Keratinocyte (primary cell): Measurements from ENCODE around the gene LRRFIP2.

ENCODE experiments used
- CTCF ChIP-seq, 3 experiments: IDR thresholded peaks in 1 of 3; conservative IDR thresholded peaks in 1 of 3; optimal IDR thresholded peaks in 1 of 3; 2 replicates in 2 of 3; 3 replicates in 1 of 3; pipeline versions ENCODE3 to v1.5.1; 2011; ENCODE audit warnings: low read length in 3 of 3, mild to moderate bottlenecking in 3 of 3, moderate library complexity in 2 of 3, control low read depth in 1 of 3, inconsistent platforms in 1 of 3; ENCODE audit not compliant: insufficient read depth in 2 of 3; ENCODE audit errors: extremely low read depth in 1 of 3
- EZH2 ChIP-seq: IDR thresholded peaks from one replicate; pipeline ENCODE4 v1.6.1; 2012; ENCODE audit warnings: inconsistent platforms, mild to moderate bottlenecking, low read length, moderate library complexity

DNA sequence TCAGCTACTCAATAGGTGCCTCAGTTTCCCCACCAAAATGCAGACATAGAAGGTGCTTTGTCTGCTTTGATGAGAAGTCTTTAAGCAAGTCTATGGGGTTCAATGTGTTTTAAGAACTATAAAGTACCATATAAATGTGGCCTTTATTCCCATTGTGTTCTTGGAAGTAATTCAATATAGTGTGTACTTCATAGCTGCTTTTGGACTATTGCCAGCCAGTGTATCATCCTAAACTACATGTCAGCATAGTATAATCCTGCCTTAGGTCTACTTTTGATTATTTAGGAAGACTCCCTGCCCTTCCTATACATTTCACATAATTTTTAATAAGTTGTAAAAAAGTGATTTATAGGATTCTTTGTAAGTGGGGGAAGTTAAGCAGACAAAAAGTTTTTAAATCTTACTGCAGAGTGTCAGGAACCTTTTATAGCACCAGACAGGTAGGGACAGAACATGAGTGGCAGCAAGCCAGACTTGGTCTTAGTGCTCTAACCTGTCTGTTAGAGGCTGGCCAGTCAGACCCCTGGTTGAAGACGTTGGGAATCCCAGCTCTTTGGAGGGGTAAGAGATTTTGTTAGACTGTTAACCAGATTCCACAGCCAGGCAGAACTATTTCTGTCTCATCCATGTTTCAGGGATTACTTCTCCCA lies 132.7 kb downstream of the LRRFIP2 start:
- TF ChIP-seq CTCF (optimal IDR thresholded peaks at IDR 0.05 in 1 of 3, IDR thresholded peaks at IDR 0.05 in 1 of 3, conservative IDR thresholded peaks at IDR 0.05 in 1 of 3; ENCODE audit: extremely low read depth in 1 of 3, insufficient read depth in 2 of 3, low read length in 3 of 3) (no peak), EZH2 (no peak)
